BE2C (cell line): Measurements from ENCODE around the gene IGF2R.

Source experiments
- DNase-seq: peaks from one replicate; pipeline ENCODE4 v3.0.0-alpha.2; 2020
- H3K27me3 ChIP-seq: fragments of 250-450 bp; sonication (Bioruptor Pico); 2 replicates; pipeline ENCODE4 v1.5.1; 2020; ENCODE audit warnings: mild to moderate bottlenecking
- H3K36me3 ChIP-seq: fragments of 250-450 bp; sonication (Bioruptor Pico); 2 replicates; pipeline ENCODE4 v1.5.1; 2020; ENCODE audit warnings: mild to moderate bottlenecking
- H3K4me1 ChIP-seq: fragments of 250-450 bp; sonication (Bioruptor Pico); 2 replicates; pipeline ENCODE4 v1.5.1; 2020
- H3K4me3 ChIP-seq: 2 replicates; pipeline ENCODE4 v1.5.1; 2011; ENCODE audit warnings: low read depth, low read length
- H3K9me3 ChIP-seq: fragments of 250-450 bp; sonication (Bioruptor Pico); 2 replicates; pipeline ENCODE4 v1.5.1; 2020
- TF ChIP-seq, protein P1 (sequence below): IDR thresholded peaks from 2 replicates; pipeline ENCODE4 v1.5.1; 2012; ENCODE audit warnings: mild to moderate bottlenecking, low read depth, low read length

IGF2R gene

DNA sequence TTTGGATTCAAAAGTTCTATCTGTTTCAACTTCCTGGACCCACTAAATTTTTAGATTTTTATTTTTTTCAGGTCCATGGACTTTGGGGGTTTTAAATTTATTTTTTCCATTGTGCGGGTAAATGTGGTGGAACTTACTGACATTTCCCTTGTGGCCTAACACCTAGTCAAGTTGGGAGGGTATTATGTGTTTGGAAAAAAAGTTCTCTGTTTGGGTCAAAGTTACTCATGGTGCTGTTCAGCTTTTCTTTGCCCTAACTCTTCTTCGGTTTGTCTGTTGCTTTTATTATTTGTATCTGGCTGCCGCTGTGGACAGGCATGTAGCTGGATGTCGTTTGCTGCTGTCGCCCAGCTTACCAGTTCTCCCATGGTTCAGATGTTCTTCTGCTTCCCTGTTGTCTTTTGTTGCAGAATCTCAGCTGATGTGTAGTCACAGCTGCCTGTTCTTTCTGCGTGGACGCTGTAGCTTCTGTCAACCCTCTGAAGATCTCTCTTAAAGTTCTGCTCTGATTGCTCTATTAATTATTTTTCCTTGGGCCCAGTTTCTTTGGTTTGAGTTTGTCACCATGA, 7.9 kb downstream of the IGF2R start:
- TF ChIP-seq, protein P1, sequence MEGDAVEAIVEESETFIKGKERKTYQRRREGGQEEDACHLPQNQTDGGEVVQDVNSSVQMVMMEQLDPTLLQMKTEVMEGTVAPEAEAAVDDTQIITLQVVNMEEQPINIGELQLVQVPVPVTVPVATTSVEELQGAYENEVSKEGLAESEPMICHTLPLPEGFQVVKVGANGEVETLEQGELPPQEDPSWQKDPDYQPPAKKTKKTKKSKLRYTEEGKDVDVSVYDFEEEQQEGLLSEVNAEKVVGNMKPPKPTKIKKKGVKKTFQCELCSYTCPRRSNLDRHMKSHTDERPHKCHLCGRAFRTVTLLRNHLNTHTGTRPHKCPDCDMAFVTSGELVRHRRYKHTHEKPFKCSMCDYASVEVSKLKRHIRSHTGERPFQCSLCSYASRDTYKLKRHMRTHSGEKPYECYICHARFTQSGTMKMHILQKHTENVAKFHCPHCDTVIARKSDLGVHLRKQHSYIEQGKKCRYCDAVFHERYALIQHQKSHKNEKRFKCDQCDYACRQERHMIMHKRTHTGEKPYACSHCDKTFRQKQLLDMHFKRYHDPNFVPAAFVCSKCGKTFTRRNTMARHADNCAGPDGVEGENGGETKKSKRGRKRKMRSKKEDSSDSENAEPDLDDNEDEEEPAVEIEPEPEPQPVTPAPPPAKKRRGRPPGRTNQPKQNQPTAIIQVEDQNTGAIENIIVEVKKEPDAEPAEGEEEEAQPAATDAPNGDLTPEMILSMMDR = no peak
- no peaks in the 10 kb centered on the region for H3K36me3 ChIP-seq
- DNase-seq = no peak
- no peaks in the 10 kb centered on the region for H3K27me3 ChIP-seq
- H3K9me3 ChIP-seq = no peaks in the 10 kb centered on the region
- H3K4me1 ChIP-seq = no peaks in the 10 kb centered on the region; the same call in 1 of the 2 replicates
- no peak overlapping the region for H3K4me3 ChIP-seq

DNA sequence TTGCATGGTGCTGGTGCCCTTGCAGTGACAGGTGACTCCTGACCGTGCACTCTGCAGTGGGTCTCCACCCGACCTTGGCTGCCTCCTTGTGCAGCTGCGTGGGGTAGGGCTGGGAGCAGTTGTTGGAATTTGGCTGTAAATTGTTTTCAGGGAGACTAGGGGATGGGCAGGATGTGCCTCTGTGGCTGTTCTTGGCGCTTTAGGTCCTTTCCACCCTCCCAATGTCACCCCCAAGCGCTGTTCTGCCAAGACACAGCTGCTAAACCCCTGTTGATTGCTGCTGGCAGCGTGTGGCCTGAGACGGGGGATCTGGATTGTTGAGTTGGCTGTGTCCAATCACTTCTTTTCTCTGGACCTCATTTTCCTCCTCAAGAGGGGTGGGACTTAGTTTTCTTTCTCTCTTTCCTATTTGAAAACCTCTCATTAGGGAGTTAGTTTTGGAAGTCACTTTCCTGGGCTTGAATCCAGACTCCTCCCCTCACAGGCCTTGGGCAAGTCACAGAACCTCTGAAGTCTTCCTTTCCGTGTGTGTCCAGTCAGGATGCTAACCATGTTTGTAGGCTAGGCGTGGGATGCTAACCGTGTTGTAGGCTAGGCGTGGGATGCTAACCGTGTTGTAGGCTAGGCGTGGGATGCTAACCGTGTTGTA, 8.5 kb downstream of the IGF2R start:
- TF ChIP-seq, protein P1 = no peak
- Histone ChIP-seq H3K4me1 (no peaks in the 10 kb centered on the region; the same call in 1 of the 2 replicates), H3K9me3 (no peaks in the 10 kb centered on the region), H3K27me3 (no peaks in the 10 kb centered on the region), H3K36me3 (no peaks in the 10 kb centered on the region), H3K4me3 (no peak overlapping the region)
- no peak for DNase-seq

DNA sequence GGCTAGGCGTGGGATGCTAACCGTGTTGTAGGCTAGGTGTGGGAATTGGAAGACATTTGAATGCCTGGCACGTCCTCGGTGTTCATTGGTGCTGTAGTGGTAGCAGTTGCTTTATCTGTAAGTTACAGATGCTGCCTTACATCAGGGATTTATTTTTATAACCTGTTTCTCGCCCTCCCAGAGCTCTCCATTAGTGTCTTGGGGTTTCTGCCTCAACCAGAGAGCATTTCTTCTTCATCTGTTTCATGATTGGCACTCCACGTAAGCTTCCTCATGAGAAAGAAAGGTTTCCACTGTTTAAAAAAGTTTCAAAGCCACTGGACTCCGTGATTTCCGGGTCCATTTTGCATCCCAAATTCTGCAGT, 9.0 kb downstream of the IGF2R start:
- Histone ChIP-seq H3K27me3 (no peaks in the 10 kb centered on the region), H3K4me3 (no peak overlapping the region), H3K4me1 (no peaks in the 10 kb centered on the region; the same call in 1 of the 2 replicates), H3K9me3 (no peaks in the 10 kb centered on the region), H3K36me3 (no peaks in the 10 kb centered on the region)
- TF ChIP-seq, protein P1 = no peak
- no peak for DNase-seq

DNA sequence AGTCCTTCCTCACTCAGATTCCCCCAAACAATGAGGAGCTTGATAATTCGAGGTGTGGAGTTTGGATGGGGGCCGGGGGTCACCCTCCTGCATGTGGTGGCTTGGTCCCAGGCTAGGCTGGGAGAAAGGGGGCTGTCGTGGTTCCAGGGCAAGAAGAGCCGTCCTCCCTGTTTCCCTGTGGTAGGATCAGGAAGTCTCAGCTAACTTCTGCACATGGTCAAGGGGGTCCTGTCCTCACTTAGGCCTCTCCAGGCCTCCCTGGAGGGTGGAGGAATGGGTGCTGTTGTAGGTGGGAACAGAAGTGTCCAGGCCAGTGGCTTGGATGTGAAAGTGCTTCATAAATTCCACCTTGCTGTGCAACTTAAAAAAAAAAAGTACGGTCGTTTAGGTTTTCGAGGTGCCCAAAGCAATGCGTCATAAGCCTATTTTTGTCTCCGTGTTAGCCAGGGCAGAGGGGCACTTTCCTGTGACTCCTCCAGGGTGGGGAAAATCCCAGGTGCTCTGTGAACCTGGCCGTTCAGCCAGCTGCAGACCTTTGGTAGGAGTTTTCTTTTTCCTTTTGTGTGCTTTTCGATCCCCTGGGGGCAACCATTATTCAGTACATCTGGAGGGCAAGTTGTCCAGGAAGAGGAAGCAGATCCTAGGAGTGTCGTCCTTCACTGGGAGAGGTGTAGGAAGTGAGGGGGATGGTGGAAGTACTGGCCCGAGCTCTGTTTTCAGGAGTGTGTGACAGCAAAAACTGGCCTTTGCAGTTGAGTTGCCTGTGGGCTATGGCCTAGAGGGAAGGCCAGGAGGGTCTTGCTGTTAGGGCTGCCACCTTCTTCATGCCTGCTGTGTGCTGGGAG, 9.6 kb downstream of the IGF2R start:
- no peak for DNase-seq
- no peaks in the 10 kb centered on the region; the same call in 1 of the 2 replicates for H3K4me1 ChIP-seq
- H3K27me3 ChIP-seq = no peaks in the 10 kb centered on the region
- no peaks in the 10 kb centered on the region for H3K36me3 ChIP-seq
- no peaks in the 10 kb centered on the region for H3K9me3 ChIP-seq
- no peak overlapping the region for H3K4me3 ChIP-seq
- TF ChIP-seq, protein P1 = no peak

DNA sequence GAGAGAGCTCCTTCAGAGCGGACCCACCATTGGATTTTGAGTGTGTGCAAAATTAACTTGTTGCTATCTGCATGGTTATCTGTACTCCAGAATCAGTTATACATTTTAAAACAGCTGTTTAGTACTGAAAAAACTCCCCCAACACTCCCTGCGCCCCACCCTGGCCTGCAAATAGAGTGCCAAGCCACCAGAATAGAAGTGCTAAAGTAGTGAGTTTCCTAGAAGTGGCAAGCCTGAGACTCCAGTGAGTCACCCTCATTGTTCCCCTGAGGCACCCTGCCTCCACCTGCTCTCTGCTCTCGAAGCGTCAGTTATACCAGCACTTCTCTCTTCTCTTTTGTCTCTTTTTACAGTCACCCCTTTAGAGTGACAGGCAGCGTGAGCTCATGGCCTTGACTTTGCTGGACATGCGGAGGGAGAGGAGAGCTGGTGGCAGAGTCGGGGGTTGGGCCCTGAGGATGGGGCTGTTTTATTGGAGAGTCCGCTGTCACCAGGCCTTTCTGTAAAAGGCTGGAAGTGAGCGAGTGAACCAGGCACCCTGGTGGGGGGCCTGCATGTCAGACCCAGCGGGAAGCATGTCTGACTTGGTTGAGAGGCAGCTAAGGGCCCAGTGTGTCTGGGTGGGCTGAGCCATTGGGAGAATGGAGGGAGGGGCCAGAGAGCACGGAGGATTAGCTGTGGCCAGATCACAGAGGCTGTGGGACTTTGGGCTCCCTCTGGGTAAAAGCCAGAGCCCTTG, 10.4 kb downstream of the IGF2R start:
- no peak overlapping the region for H3K4me3 ChIP-seq

More for the DNA sequence above, 10.4 kb downstream of the IGF2R start:
- H3K9me3 ChIP-seq = no peaks in the 10 kb centered on the region
- peak; percentile 35 for DNase-seq
- no peaks in the 10 kb centered on the region; the same call in 1 of the 2 replicates for H3K4me1 ChIP-seq
- H3K36me3 ChIP-seq = no peaks in the 10 kb centered on the region
- TF ChIP-seq, protein P1 = no peak
- H3K27me3 ChIP-seq = no peaks in the 10 kb centered on the region
